ENCODE measurements around the gene PLPP1.
A peak's percentile ranks its signal among the peaks of the same experiment; 100 is the strongest.
"Not testable (repeated sequence)": the region's sequence is repeated elsewhere in the genome, so short reads cannot be mapped to it uniquely, and the experiment has no call there.

Gene PLPP1

GRCh38 chr5:55537315-55537714 is 2.6 kb upstream of the PLPP1 start:
- H3K27me3 ChIP-seq (ENCODE audit: low read depth); H3K36me3 ChIP-seq (replicated peaks); in situ Hi-C loops (cut with MboI; ENCODE audit: low sequenced_read_pairs); DNase-seq (ENCODE audit: low spot score in 2 of 2); H3K4me3 ChIP-seq; H3K9me3 ChIP-seq: not testable (repeated sequence)
- H3K4me1 ChIP-seq: peaks cover 38% of the 10 kb centered on the region

GRCh38 chr5:55535199-55535905 is 588 bp upstream of the PLPP1 start:
- Histone ChIP-seq H3K4me3 (peak overlapping the region; percentile 93), H3K9me3 (no peaks in the 10 kb centered on the region), H3K27me3 (ENCODE audit: low read depth) (no peaks in the 10 kb centered on the region), H3K4me1 (peaks cover 29% of the 10 kb centered on the region), H3K36me3 (replicated peaks) (no peaks in the 10 kb centered on the region)
- in situ Hi-C loops (cut with MboI; ENCODE audit: low sequenced_read_pairs): no loop called here
- DNase-seq (ENCODE audit: low spot score in 2 of 2): peak; percentile 32 to 46

GRCh38 chr5:55533521-55534435 is 986 bp downstream of the PLPP1 start:
- peak; percentile 53 to 68 for DNase-seq (ENCODE audit: low spot score in 2 of 2)
- H3K4me1 ChIP-seq: peaks cover 29% of the 10 kb centered on the region
- H3K9me3 ChIP-seq: no peaks in the 10 kb centered on the region
- H3K27me3 ChIP-seq (ENCODE audit: low read depth): no peaks in the 10 kb centered on the region
- no peaks in the 10 kb centered on the region for H3K36me3 ChIP-seq (replicated peaks)
- in situ Hi-C loops (cut with MboI; ENCODE audit: low sequenced_read_pairs): no loop called here
- peak overlapping the region; percentile 93 for H3K4me3 ChIP-seq

- Histone ChIP-seq H3K9me3 (no peaks in the 10 kb centered on the region), H3K36me3 (replicated peaks) (no peaks in the 10 kb centered on the region), H3K4me3 (no peak overlapping the region), H3K27me3 (ENCODE audit: low read depth) (no peaks in the 10 kb centered on the region), H3K4me1 (peaks cover 15% of the 10 kb centered on the region)
- DNase-seq (ENCODE audit: low spot score in 2 of 2): no peak
- in situ Hi-C loops (cut with MboI; ENCODE audit: low sequenced_read_pairs): no loop called here
Measured at GRCh38 chr5:55530669-55531068, 4.1 kb downstream of the PLPP1 start.

- in situ Hi-C loops (cut with MboI; ENCODE audit: low sequenced_read_pairs): no loop called here
- no peaks in the 10 kb centered on the region for H3K27me3 ChIP-seq (ENCODE audit: low read depth)
- peaks cover 10% of the 10 kb centered on the region for H3K4me1 ChIP-seq
- DNase-seq (ENCODE audit: low spot score in 2 of 2): no peak
- H3K36me3 ChIP-seq (replicated peaks): no peaks in the 10 kb centered on the region
- H3K9me3 ChIP-seq: no peaks in the 10 kb centered on the region
- H3K4me3 ChIP-seq: no peak overlapping the region
Measured at GRCh38 chr5:55524816-55525215, 9.9 kb downstream of the PLPP1 start.

GRCh38 chr5:55523293-55523692 is 11.5 kb downstream of the PLPP1 start:
- in situ Hi-C loops (cut with MboI; ENCODE audit: low sequenced_read_pairs): no loop called here
- no peaks in the 10 kb centered on the region for H3K36me3 ChIP-seq (replicated peaks)
- no peaks in the 10 kb centered on the region for H3K27me3 ChIP-seq (ENCODE audit: low read depth)
- H3K9me3 ChIP-seq: no peaks in the 10 kb centered on the region
- H3K4me1 ChIP-seq: peaks cover 10% of the 10 kb centered on the region
- no peak for DNase-seq (ENCODE audit: low spot score in 2 of 2)
- H3K4me3 ChIP-seq: no peak overlapping the region

- peaks cover 10% of the 10 kb centered on the region for H3K4me1 ChIP-seq
- H3K9me3 ChIP-seq: no peaks in the 10 kb centered on the region
- no peaks in the 10 kb centered on the region for H3K27me3 ChIP-seq (ENCODE audit: low read depth)
- H3K36me3 ChIP-seq (replicated peaks): no peaks in the 10 kb centered on the region
- no peak for DNase-seq (ENCODE audit: low spot score in 2 of 2)
- H3K4me3 ChIP-seq: no peak overlapping the region
- in situ Hi-C loops (cut with MboI; ENCODE audit: low sequenced_read_pairs): no loop called here
Measured at GRCh38 chr5:55521881-55522280, 12.9 kb downstream of the PLPP1 start.

- in situ Hi-C loops (cut with MboI; ENCODE audit: low sequenced_read_pairs): no loop called here
- Histone ChIP-seq H3K36me3 (replicated peaks) (no peaks in the 10 kb centered on the region), H3K4me1 (peaks cover 6% of the 10 kb centered on the region), H3K4me3 (no peak overlapping the region), H3K27me3 (ENCODE audit: low read depth) (no peaks in the 10 kb centered on the region), H3K9me3 (no peaks in the 10 kb centered on the region)
- no peak for DNase-seq (ENCODE audit: low spot score in 2 of 2)
Measured at GRCh38 chr5:55520117-55520839, 14.5 kb downstream of the PLPP1 start.

GRCh38 chr5:55518831-55519390 is 15.9 kb downstream of the PLPP1 start:
- Histone ChIP-seq H3K4me3 (no peak overlapping the region), H3K9me3 (no peaks in the 10 kb centered on the region), H3K27me3 (ENCODE audit: low read depth) (no peaks in the 10 kb centered on the region), H3K36me3 (replicated peaks) (no peaks in the 10 kb centered on the region), H3K4me1 (peaks cover 6% of the 10 kb centered on the region)
- in situ Hi-C loops (cut with MboI; ENCODE audit: low sequenced_read_pairs): no loop called here
- no peak for DNase-seq (ENCODE audit: low spot score in 2 of 2)

- Histone ChIP-seq H3K4me3 (no peak overlapping the region), H3K36me3 (replicated peaks) (no peaks in the 10 kb centered on the region), H3K9me3 (no peaks in the 10 kb centered on the region), H3K27me3 (ENCODE audit: low read depth) (no peaks in the 10 kb centered on the region), H3K4me1 (no peaks in the 10 kb centered on the region; the same call in 1 of the 2 replicates)
- in situ Hi-C loops (cut with MboI; ENCODE audit: low sequenced_read_pairs): no loop called here
- no peak for DNase-seq (ENCODE audit: low spot score in 2 of 2)
Measured at GRCh38 chr5:55517804-55518203, 17.0 kb downstream of the PLPP1 start.

GRCh38 chr5:55511010-55511409 is 23.8 kb downstream of the PLPP1 start:
- in situ Hi-C loops (cut with MboI; ENCODE audit: low sequenced_read_pairs): no loop called here
- no peaks in the 10 kb centered on the region for H3K27me3 ChIP-seq (ENCODE audit: low read depth)
- no peak for DNase-seq (ENCODE audit: low spot score in 2 of 2)
- H3K36me3 ChIP-seq (replicated peaks): no peaks in the 10 kb centered on the region
- H3K4me1 ChIP-seq: peaks cover 8% of the 10 kb centered on the region
- no peaks in the 10 kb centered on the region for H3K9me3 ChIP-seq
- no peak overlapping the region for H3K4me3 ChIP-seq

GRCh38 chr5:55510523-55510880 is 24.3 kb downstream of the PLPP1 start:
- in situ Hi-C loops (cut with MboI; ENCODE audit: low sequenced_read_pairs): no loop called here
- Histone ChIP-seq H3K4me1 (peaks cover 8% of the 10 kb centered on the region), H3K27me3 (ENCODE audit: low read depth) (no peaks in the 10 kb centered on the region), H3K9me3 (no peaks in the 10 kb centered on the region), H3K36me3 (replicated peaks) (no peaks in the 10 kb centered on the region), H3K4me3 (no peak overlapping the region)
- no peak for DNase-seq (ENCODE audit: low spot score in 2 of 2)

- no peaks in the 10 kb centered on the region for H3K9me3 ChIP-seq
- H3K4me1 ChIP-seq: peaks cover 8% of the 10 kb centered on the region
- no peak overlapping the region for H3K4me3 ChIP-seq
- no peak for DNase-seq (ENCODE audit: low spot score in 2 of 2)
- H3K27me3 ChIP-seq (ENCODE audit: low read depth): no peaks in the 10 kb centered on the region
- in situ Hi-C loops (cut with MboI; ENCODE audit: low sequenced_read_pairs): no loop called here
- H3K36me3 ChIP-seq (replicated peaks): no peaks in the 10 kb centered on the region
Measured at GRCh38 chr5:55509796-55510522, 24.8 kb downstream of the PLPP1 start.
